Anterior cingulate cortex (tissue), 58 donors: Measurements from ENCODE around the gene TPI1.

Source experiments
- DNase-seq, 58 donors: peaks; one replicate each; lab custom pipeline; 2025; lab: John Stamatoyannopoulos, UW

The TPI1 gene

GRCh38 chr12:6843118-6843902 lies 24.0 kb upstream of the TPI1 start:
- no peak for DNase-seq

- no peak for DNase-seq
Measured at GRCh38 chr12:6845395-6845794, 21.9 kb upstream of the TPI1 start.

GRCh38 chr12:6846316-6846869 lies 20.9 kb upstream of the TPI1 start:
- no peak for DNase-seq

GRCh38 chr12:6847676-6848075 lies 19.7 kb upstream of the TPI1 start:
- DNase-seq: no peak

GRCh38 chr12:6849427-6849826 lies 17.9 kb upstream of the TPI1 start:
- no peak for DNase-seq

- no peak for DNase-seq
Measured at GRCh38 chr12:6849976-6850560, 17.3 kb upstream of the TPI1 start.

- DNase-seq: peak in 2 of 58 donors; percentile 37 to 62
Measured at GRCh38 chr12:6850796-6851152, 16.6 kb upstream of the TPI1 start.

GRCh38 chr12:6851153-6851920 lies 16.0 kb upstream of the TPI1 start, which contains the start of gene CDCA3:
Gene CDCA3 (minus strand): TSS chr12:6851286. CDS start chr12:6850952, 334 bp downstream.
- peak; percentile 52 to 98 (median 88) for DNase-seq

GRCh38 chr12:6851921-6852650 lies 15.2 kb upstream of the TPI1 start, which contains the start of gene USP5:
Gene USP5 (plus strand): TSS chr12:6852150. CDS start chr12:6852180, 30 bp downstream.
- DNase-seq: peak; percentile 96 to 100 (median 100)

GRCh38 chr12:6852651-6853354 lies 14.5 kb upstream of the TPI1 start:
- peak in 47 of 58 donors; percentile 8 to 84 (median 54) for DNase-seq

GRCh38 chr12:6853626-6854025 lies 13.7 kb upstream of the TPI1 start:
- no peak for DNase-seq

- no peak for DNase-seq
Measured at GRCh38 chr12:6854036-6854435, 13.3 kb upstream of the TPI1 start.

GRCh38 chr12:6855322-6855721 lies 12.0 kb upstream of the TPI1 start:
- DNase-seq: no peak

GRCh38 chr12:6858799-6859198 lies 8.5 kb upstream of the TPI1 start:
- no peak for DNase-seq

- no peak for DNase-seq
Measured at GRCh38 chr12:6860116-6860515, 7.2 kb upstream of the TPI1 start.

- no peak for DNase-seq
Measured at GRCh38 chr12:6860942-6861341, 6.4 kb upstream of the TPI1 start.

GRCh38 chr12:6861391-6861790 lies 5.9 kb upstream of the TPI1 start:
- DNase-seq: no peak

- no peak for DNase-seq
Measured at GRCh38 chr12:6863033-6863432, 4.3 kb upstream of the TPI1 start.

- DNase-seq: no peak
Measured at GRCh38 chr12:6863586-6864321, 3.6 kb upstream of the TPI1 start.
